ENCODE results near the gene NKG7. TPM values are rescaled to one million over a fixed set of nuclear protein-coding genes. Genes with fewer than 3 reads are reported as not detected.

The NKG7 gene
- total and polyA plus RNA-seq, 8 donors: 0.56 to 2.1 (median 1.0) TPM; not detected in 2

GRCh38 chr19:51375504-51376221 is 3.2 kb upstream of the NKG7 start:
- Histone ChIP-seq H3K4me1 (no peaks in the 10 kb centered on the region), H3K4me3 (no peak overlapping the region), H3K27ac (no peak overlapping the region), H3K9me3 (no peaks in the 10 kb centered on the region), H3K27me3 (no peaks in the 10 kb centered on the region), H3K36me3 (no peaks in the 10 kb centered on the region)
- intact Hi-C loops (cut with DNase I): no loop called here
- no peak for ATAC-seq
- 69 to 70% methylated on average over 11 of the region's 11 CpGs for WGBS, 2 donors
- no peak for FAIRE-seq
- no peak for TF ChIP-seq CTCF (IDR thresholded peaks at IDR 0.05)
- DNase-seq: peak in 1 of 6 donors; percentile 15

DNA sequence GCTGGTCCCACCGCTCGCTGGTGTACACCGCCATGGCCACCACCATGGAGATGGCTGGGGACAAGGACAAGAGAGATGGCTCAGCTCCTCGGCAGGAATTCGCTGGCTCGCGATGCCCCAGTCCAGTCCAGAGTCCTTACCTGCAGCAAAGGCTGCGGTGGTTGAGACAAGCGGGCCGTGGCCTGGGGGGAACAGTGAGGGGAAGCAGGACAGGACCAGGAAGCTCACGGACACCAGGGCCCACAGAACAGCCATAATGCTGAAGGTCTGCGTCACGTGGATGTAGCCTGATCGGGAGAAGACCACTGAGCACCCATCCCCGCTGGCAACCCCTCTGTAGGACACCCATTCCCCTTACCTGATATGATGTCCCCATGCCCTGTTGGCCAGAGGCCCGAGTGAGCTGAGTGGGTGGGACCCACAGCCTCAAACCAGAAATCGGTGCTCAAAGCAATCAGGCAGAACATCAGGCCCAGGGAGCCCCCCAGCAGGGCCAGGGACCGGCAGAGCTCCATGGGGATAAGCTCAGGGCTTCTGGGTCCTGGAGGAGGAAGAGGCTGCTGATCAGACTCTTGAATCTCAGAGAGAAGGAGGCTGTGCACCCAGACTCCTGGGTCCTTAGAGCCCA is 319 bp downstream of the NKG7 start:
- Histone ChIP-seq H3K9me3 (no peaks in the 10 kb centered on the region), H3K27ac (no peak overlapping the region), H3K36me3 (no peaks in the 10 kb centered on the region), H3K27me3 (no peaks in the 10 kb centered on the region), H3K4me1 (no peaks in the 10 kb centered on the region), H3K4me3 (no peak overlapping the region)
- DNase-seq: no peak
- 64 to 71% methylated on average over 18 of the region's 18 CpGs for WGBS, 2 donors
- intact Hi-C loops (cut with DNase I): no loop called here
- no peak for FAIRE-seq
- ATAC-seq: no peak
- no peak for TF ChIP-seq CTCF (IDR thresholded peaks at IDR 0.05)

GRCh38 chr19:51371186-51371690 is 1.2 kb downstream of the NKG7 start:
- DNase-seq (no peak), FAIRE-seq (no peak), ATAC-seq (no peak)
- Histone ChIP-seq H3K27ac (no peak overlapping the region), H3K27me3 (no peaks in the 10 kb centered on the region), H3K4me1 (no peaks in the 10 kb centered on the region), H3K36me3 (no peaks in the 10 kb centered on the region), H3K9me3 (no peaks in the 10 kb centered on the region), H3K4me3 (no peak overlapping the region)
- intact Hi-C loops (cut with DNase I): no loop called here
- TF ChIP-seq CTCF (IDR thresholded peaks at IDR 0.05): no peak
- 60 to 73% methylated on average over 8 of the region's 8 CpGs for WGBS, 2 donors

GRCh38 chr19:51370230-51370629 is 2.2 kb downstream of the NKG7 start:
- DNase-seq (no peak), ATAC-seq (no peak), FAIRE-seq (no peak)
- WGBS, 2 donors: 57 to 69% methylated on average over 4 of the region's 4 CpGs
- Histone ChIP-seq H3K4me1 (peaks cover under 1 to 3% (median 2%) of the 10 kb centered on the region in 3 donors), H3K36me3 (no peaks in the 10 kb centered on the region), H3K9me3 (no peaks in the 10 kb centered on the region), H3K4me3 (no peak overlapping the region), H3K27ac (no peak overlapping the region), H3K27me3 (no peaks in the 10 kb centered on the region)
- no peak for TF ChIP-seq CTCF (IDR thresholded peaks at IDR 0.05)
- intact Hi-C loops (cut with DNase I): no loop called here
